Glutamatergic neuron (in vitro differentiated cells): ENCODE measurements around the gene OR4B1. TPM values are rescaled to one million over a fixed set of nuclear protein-coding genes. Genes with fewer than 3 reads are reported as not detected.

Experiments
- DNase-seq: peaks from one replicate; pipeline ENCODE4 v3.0.0; 2022
- H3K27ac Mint-ChIP-seq: one replicate; pipeline ENCODE4 v1.8.0; 2020; ENCODE audit warnings: mild to moderate bottlenecking, mixed read lengths, inconsistent platforms; ENCODE audit not compliant: unreplicated experiment
- H3K27me3 Mint-ChIP-seq: one replicate; pipeline ENCODE4 v1.8.0; 2020; ENCODE audit warnings: mild to moderate bottlenecking, moderate library complexity, mixed read lengths, inconsistent platforms; ENCODE audit not compliant: unreplicated experiment
- H3K36me3 Mint-ChIP-seq: one replicate; pipeline ENCODE4 v1.8.0; 2020; ENCODE audit warnings: mild to moderate bottlenecking, mixed read lengths, inconsistent platforms; ENCODE audit not compliant: unreplicated experiment
- H3K4me1 Mint-ChIP-seq: one replicate; pipeline ENCODE4 v1.8.0; 2020; ENCODE audit warnings: mild to moderate bottlenecking, low read depth, mixed read lengths, inconsistent platforms; ENCODE audit not compliant: unreplicated experiment
- H3K4me3 Mint-ChIP-seq: one replicate; pipeline ENCODE4 v1.8.0; 2020; ENCODE audit warnings: mild to moderate bottlenecking, mixed read lengths, inconsistent platforms; ENCODE audit not compliant: unreplicated experiment
- H3K9me3 Mint-ChIP-seq: one replicate; pipeline ENCODE4 v1.8.0; 2020; ENCODE audit warnings: mild to moderate bottlenecking, moderate library complexity, mixed read lengths, inconsistent platforms; ENCODE audit not compliant: unreplicated experiment
- CTCF ChIP-seq: fragments of 200-600 bp; sonication (generic); IDR thresholded peaks from one replicate; pipeline ENCODE4 v1.5.0; 2021; ENCODE audit not compliant: partially characterized antibody, unreplicated experiment
- long read RNA-seq: library from polyadenylated mRNA; unstranded; transcript quantifications from one replicate; pipeline ENCODE4 v2.0.0, GENCODE V29; 2020; ENCODE audit not compliant: unreplicated experiment
- total RNA-seq: library from RNA; stranded (reverse); fragmentation: NEBNext Ultra II Directional; extraction: Animal tissue kit (Norgen Biotek cat#: 25700); gene quantifications from one replicate; pipeline ENCODE4 v1.2.1, GENCODE V29; 2021; ENCODE audit not compliant: unreplicated experiment

Gene OR4B1
- total RNA-seq: not detected
- long read RNA-seq: 0 reads

GRCh38 chr11:48216510-48216909, at the start of gene OR4B1:
OR4B1 (plus strand) TSS chr11:48216810; CDS start chr11:48216810, 0 bp downstream.
- Mint-ChIP-seq H3K36me3 (peaks cover 4% of the 10 kb centered on the region), H3K27ac (no peak within 1 kb of the TSS), H3K4me1 (no peaks in the 10 kb centered on the region), H3K4me3 (no peak within 1 kb of the TSS), H3K27me3 (peaks cover 2% of the 10 kb centered on the region), H3K9me3 (peaks cover 5% of the 10 kb centered on the region)
- no peak for TF ChIP-seq CTCF
- no peak for DNase-seq

- H3K27me3 Mint-ChIP-seq: no peaks in the 10 kb centered on the region
- no peak overlapping the region for H3K4me3 Mint-ChIP-seq
- H3K27ac Mint-ChIP-seq: no peak overlapping the region
- H3K9me3 Mint-ChIP-seq: peaks cover 2% of the 10 kb centered on the region
- no peak for DNase-seq
- no peak for TF ChIP-seq CTCF
- H3K4me1 Mint-ChIP-seq: peaks cover 3% of the 10 kb centered on the region
- H3K36me3 Mint-ChIP-seq: no peaks in the 10 kb centered on the region
These were observed 49.2 kb upstream of the OR4B1 start for GRCh38 chr11:48167380-48167779.

- peaks cover 8% of the 10 kb centered on the region for H3K4me1 Mint-ChIP-seq
- no peak overlapping the region for H3K27ac Mint-ChIP-seq
- H3K4me3 Mint-ChIP-seq: no peak overlapping the region
- TF ChIP-seq CTCF: no peak
- no peak for DNase-seq
- H3K36me3 Mint-ChIP-seq: no peaks in the 10 kb centered on the region
- H3K27me3 Mint-ChIP-seq: no peaks in the 10 kb centered on the region
- peaks cover 2% of the 10 kb centered on the region for H3K9me3 Mint-ChIP-seq
These were observed 47.8 kb upstream of the OR4B1 start for GRCh38 chr11:48168815-48169214.

GRCh38 chr11:48169259-48169658, 47.4 kb upstream of the OR4B1 start:
- TF ChIP-seq CTCF: no peak
- no peaks in the 10 kb centered on the region for H3K36me3 Mint-ChIP-seq
- H3K27ac Mint-ChIP-seq: no peak overlapping the region
- H3K27me3 Mint-ChIP-seq: no peaks in the 10 kb centered on the region
- peaks cover 2% of the 10 kb centered on the region for H3K9me3 Mint-ChIP-seq
- DNase-seq: no peak
- H3K4me3 Mint-ChIP-seq: no peak overlapping the region
- peaks cover 8% of the 10 kb centered on the region for H3K4me1 Mint-ChIP-seq

- Mint-ChIP-seq H3K4me1 (peaks cover 8% of the 10 kb centered on the region), H3K27ac (no peak overlapping the region), H3K27me3 (no peaks in the 10 kb centered on the region), H3K4me3 (no peak overlapping the region), H3K36me3 (no peaks in the 10 kb centered on the region), H3K9me3 (peaks cover 2% of the 10 kb centered on the region)
- DNase-seq: no peak
- no peak for TF ChIP-seq CTCF
These were observed 46.9 kb upstream of the OR4B1 start for GRCh38 chr11:48169717-48170116.
